ENCODE measurements around the gene CD4.

The CD4 gene

DNA sequence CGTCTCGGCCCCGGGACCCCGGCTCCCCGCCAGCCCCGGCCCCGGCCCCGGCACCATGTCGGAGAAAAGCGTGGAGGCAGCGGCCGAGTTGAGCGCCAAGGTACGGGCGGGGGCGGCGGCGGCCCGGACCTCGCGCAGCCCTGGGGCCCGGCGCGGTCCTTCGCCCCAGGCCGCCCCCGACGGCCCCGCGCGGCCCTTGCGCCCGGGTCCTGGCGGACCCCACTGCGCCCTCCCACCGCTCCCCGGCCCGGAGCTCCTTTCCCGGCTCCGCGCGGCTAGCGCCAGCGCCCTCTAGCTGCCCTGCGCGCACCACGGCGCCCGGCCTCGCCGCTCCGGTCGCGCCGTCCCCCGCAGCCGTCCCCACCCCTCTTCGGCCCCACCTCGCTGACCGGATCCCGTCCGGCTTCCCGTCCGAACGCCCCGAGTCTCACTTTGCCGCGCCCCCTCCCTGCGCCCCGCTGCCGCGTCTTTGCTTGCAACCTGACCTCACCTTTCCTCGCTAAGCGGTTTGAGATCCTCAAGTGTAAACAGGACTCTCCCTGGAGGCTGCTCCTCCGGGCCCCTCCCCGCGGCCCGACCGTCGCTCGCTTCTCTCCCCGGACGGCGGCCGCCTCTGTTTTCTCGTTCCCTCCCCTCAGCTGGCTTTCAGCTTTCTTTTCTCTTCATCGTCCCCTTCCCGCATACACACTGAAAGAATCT is 22.5 kb upstream of the CD4 start:
- peak overlapping the region; percentile 97 for H3K27ac ChIP-seq
- TF ChIP-seq, protein P1, sequence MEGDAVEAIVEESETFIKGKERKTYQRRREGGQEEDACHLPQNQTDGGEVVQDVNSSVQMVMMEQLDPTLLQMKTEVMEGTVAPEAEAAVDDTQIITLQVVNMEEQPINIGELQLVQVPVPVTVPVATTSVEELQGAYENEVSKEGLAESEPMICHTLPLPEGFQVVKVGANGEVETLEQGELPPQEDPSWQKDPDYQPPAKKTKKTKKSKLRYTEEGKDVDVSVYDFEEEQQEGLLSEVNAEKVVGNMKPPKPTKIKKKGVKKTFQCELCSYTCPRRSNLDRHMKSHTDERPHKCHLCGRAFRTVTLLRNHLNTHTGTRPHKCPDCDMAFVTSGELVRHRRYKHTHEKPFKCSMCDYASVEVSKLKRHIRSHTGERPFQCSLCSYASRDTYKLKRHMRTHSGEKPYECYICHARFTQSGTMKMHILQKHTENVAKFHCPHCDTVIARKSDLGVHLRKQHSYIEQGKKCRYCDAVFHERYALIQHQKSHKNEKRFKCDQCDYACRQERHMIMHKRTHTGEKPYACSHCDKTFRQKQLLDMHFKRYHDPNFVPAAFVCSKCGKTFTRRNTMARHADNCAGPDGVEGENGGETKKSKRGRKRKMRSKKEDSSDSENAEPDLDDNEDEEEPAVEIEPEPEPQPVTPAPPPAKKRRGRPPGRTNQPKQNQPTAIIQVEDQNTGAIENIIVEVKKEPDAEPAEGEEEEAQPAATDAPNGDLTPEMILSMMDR (conservative IDR thresholded peaks at IDR 0.05): peak; percentile 94

GRCh38 chr12:6767353-6768319 is 21.7 kb upstream of the CD4 start:
- TF ChIP-seq, protein P1 (conservative IDR thresholded peaks at IDR 0.05): no peak
- H3K27ac ChIP-seq: peak overlapping the region; percentile 97

- H3K27ac ChIP-seq: peak overlapping the region; percentile 97
- TF ChIP-seq, protein P1 (conservative IDR thresholded peaks at IDR 0.05): no peak
Observed at GRCh38 chr12:6768437-6768914, 20.9 kb upstream of the CD4 start.

DNA sequence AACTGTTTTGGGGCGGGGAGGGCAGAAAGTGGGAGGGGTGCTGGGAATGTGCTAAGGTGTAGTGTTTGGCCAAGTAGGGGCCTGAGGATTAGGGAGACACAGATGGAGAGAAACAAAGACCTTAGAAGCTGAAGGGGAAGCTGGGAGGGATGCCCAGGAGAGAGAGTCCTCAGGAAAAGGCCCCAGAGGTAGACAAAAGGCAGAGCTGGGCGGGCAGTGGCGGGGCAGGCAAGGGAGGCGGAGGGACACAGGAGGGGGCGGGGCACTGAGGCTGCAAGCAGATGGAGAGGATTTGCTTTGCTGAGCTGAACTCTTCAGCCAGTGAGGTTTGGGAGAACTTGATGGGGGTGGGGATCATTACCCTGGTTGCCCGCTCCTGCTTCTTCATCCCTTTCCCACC is 20.3 kb upstream of the CD4 start:
- peak overlapping the region; percentile 97 for H3K27ac ChIP-seq
- TF ChIP-seq, protein P1 (conservative IDR thresholded peaks at IDR 0.05): no peak

- TF ChIP-seq, protein P1 (conservative IDR thresholded peaks at IDR 0.05): no peak
- H3K27ac ChIP-seq: peak overlapping the region; percentile 97; the same call in 1 of the 2 replicates
Observed at GRCh38 chr12:6769666-6770065, 19.7 kb upstream of the CD4 start.

GRCh38 chr12:6770094-6770493 is 19.2 kb upstream of the CD4 start:
- TF ChIP-seq, protein P1 (conservative IDR thresholded peaks at IDR 0.05): no peak
- peak overlapping the region; percentile 97; the same call in 1 of the 2 replicates for H3K27ac ChIP-seq

DNA sequence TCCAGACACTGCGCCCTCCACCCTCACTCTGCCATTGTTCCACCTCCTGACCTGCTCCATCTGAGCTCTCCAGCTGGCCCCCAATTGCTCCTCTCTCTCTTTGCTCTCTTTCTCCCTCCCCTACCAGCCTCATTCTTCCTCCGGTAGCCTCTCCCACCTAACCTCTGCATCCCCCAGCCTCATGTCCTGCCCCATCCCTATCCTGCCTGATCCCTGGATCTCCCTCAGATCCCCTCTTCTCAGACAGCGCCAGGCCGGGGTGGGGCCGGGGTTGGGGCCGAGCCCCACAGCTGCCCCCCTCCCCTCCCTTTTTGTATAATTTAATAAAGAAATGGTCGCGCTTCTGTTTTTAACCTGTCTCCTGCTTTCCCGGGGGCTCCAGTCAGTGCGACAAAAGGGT is 18.7 kb upstream of the CD4 start:
- H3K27ac ChIP-seq: peak overlapping the region; percentile 97; the same call in 1 of the 2 replicates
- TF ChIP-seq, protein P1 (conservative IDR thresholded peaks at IDR 0.05): no peak

All from VCaP (cell line).